Activated T-helper 17 cell treated with anti-CD3 and anti-CD28 coated beads, Interleukin-2, amount 50 U/mL, for 72 hours (primary cell): ENCODE measurements around the gene STXBP3. TPM values are rescaled to one million over a fixed set of nuclear protein-coding genes. Genes with fewer than 3 reads are reported as not detected.
"Not testable (repeated sequence)": the region's sequence is repeated elsewhere in the genome, so short reads cannot be mapped to it uniquely, and the experiment has no call there.

Experiments
- ATAC-seq: fragments of 150-1000 bp; cut with Tn5 transposase; replicated peaks from 2 replicates; pipeline ENCODE4 v1.10.0; 2021; ENCODE audit warnings: mild to moderate bottlenecking, moderate library complexity
- H3K27ac Mint-ChIP-seq: one replicate; pipeline ENCODE4 v1.8.0; 2022; ENCODE audit warnings: mixed read lengths
- H3K27me3 Mint-ChIP-seq: one replicate; pipeline ENCODE4 v1.8.0; 2022; ENCODE audit warnings: mixed read lengths
- H3K36me3 Mint-ChIP-seq: one replicate; pipeline ENCODE4 v1.8.0; 2022; ENCODE audit warnings: low read depth, mild to moderate bottlenecking, mixed read lengths
- H3K4me1 Mint-ChIP-seq: one replicate; pipeline ENCODE4 v1.8.0; 2022; ENCODE audit warnings: mixed read lengths
- H3K4me3 Mint-ChIP-seq: one replicate; pipeline ENCODE4 v1.8.0; 2022; ENCODE audit warnings: mild to moderate bottlenecking, mixed read lengths
- H3K9me3 Mint-ChIP-seq: one replicate; pipeline ENCODE4 v1.8.0; 2022; ENCODE audit warnings: mixed read lengths
- total RNA-seq, 2 donors: library from RNA; stranded (reverse); gene quantifications; one replicate each; pipeline ENCODE4 v1.2.3, GENCODE V29; 2022

The STXBP3 gene
- total RNA-seq, 2 donors from 2014 or later, result 41.0 to 52.3 TPM

DNA sequence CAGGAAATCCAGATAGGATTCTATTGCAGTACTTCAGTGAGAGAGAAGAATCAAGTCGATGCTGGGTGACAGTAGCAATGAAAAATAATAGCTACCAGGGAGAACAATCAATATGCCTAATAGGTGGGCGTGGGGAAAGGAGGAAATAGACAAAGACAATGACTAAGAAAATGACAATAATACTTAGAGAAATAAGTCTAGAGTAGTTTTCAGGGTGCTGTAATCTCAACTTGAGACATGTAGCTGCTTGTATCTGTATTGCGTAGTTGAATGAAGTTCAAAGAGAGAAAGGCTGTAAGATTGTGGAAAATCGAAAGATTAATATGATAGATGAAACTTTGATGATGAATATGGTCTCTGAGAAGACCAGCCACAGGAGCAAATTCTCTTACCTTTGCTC, 2.6 kb downstream of the STXBP3 start:
- H3K4me1 Mint-ChIP-seq, result peaks cover 21% of the 10 kb centered on the region
- no peak for ATAC-seq
- H3K27me3 Mint-ChIP-seq, result no peaks in the 10 kb centered on the region
- H3K4me3 Mint-ChIP-seq, result peak overlapping the region; percentile 98
- no peaks in the 10 kb centered on the region for H3K9me3 Mint-ChIP-seq
- peaks cover 64% of the 10 kb centered on the region for H3K36me3 Mint-ChIP-seq
- peak overlapping the region; percentile 13 for H3K27ac Mint-ChIP-seq

- peaks cover 79% of the 10 kb centered on the region for H3K36me3 Mint-ChIP-seq
- peaks cover 21% of the 10 kb centered on the region for H3K4me1 Mint-ChIP-seq
- H3K4me3 Mint-ChIP-seq, result peak overlapping the region; percentile 31
- no peaks in the 10 kb centered on the region for H3K9me3 Mint-ChIP-seq
- peak overlapping the region; percentile 72 for H3K27ac Mint-ChIP-seq
- H3K27me3 Mint-ChIP-seq, result no peaks in the 10 kb centered on the region
- no peak for ATAC-seq
Observed at GRCh38 chr1:108750476-108751181, 4.2 kb downstream of the STXBP3 start.

- Mint-ChIP-seq H3K4me1 (peaks cover 21% of the 10 kb centered on the region), H3K27ac (no peak overlapping the region), H3K4me3 (no peak overlapping the region), H3K27me3 (no peaks in the 10 kb centered on the region), H3K9me3 (no peaks in the 10 kb centered on the region), H3K36me3 (peaks cover 78% of the 10 kb centered on the region)
- no peak for ATAC-seq
Observed at GRCh38 chr1:108753363-108753762, 6.9 kb downstream of the STXBP3 start.

DNA sequence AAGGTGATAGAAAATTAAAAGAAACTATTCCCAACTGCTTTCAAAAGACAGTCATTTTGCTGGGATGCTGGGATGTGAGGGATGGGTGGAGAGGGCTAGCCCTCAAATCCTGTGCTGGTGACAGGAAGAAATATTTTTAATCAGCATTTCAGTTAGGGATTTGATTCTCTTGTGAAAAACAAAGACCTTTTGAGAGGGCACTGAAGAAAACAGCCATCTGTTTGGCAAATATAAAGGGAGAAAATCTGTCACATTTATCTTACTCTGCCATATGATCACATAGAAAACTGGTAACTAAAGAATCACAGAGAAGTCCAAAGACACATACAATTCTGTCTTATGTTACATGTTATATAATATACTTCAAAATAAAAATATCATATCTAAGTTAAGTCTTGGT, 12.3 kb downstream of the STXBP3 start:
- Mint-ChIP-seq H3K9me3 (no peaks in the 10 kb centered on the region), H3K27ac (no peak overlapping the region), H3K4me3 (no peak overlapping the region), H3K36me3 (peaks cover 90% of the 10 kb centered on the region), H3K27me3 (no peaks in the 10 kb centered on the region), H3K4me1 (no peaks in the 10 kb centered on the region)
- no peak for ATAC-seq

DNA sequence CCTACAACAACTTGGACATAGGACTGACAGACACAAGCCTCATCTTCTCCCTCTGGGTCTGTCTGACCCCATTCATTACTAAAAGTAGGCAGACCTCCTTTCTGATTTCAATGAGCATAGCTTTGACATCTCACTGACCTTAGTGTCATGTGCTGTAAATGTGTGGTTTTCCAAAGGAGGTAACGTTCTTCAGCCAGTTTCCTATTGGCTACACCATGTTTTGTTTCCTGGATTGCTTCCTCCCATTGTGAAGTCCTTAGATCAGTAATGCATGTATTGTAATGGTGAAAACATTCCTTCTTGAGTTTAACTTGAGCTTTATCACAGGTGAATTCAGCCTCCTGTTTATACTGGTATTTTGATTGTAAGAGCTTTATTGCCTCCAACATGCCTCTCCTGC, 20.6 kb downstream of the STXBP3 start:
- no peaks in the 10 kb centered on the region for H3K4me1 Mint-ChIP-seq

GRCh38 chr1:108767708-108768107, 21.2 kb downstream of the STXBP3 start:
- no peak overlapping the region for H3K4me3 Mint-ChIP-seq
- H3K27me3 Mint-ChIP-seq, result no peaks in the 10 kb centered on the region
- H3K27ac Mint-ChIP-seq, result peak overlapping the region; percentile 4
- no peaks in the 10 kb centered on the region for H3K9me3 Mint-ChIP-seq
- ATAC-seq, result no peak
- no peaks in the 10 kb centered on the region for H3K4me1 Mint-ChIP-seq
- peaks cover 54% of the 10 kb centered on the region for H3K36me3 Mint-ChIP-seq

More for the DNA sequence above, 20.6 kb downstream of the STXBP3 start:
- Mint-ChIP-seq H3K9me3 (no peaks in the 10 kb centered on the region), H3K27me3 (no peaks in the 10 kb centered on the region), H3K4me3 (no peak overlapping the region), H3K27ac (no peak overlapping the region), H3K36me3 (peaks cover 56% of the 10 kb centered on the region)
- ATAC-seq, result no peak

GRCh38 chr1:108777839-108778238, 31.4 kb downstream of the STXBP3 start:
- Mint-ChIP-seq H3K9me3 (no peaks in the 10 kb centered on the region), H3K4me3 (no peak overlapping the region), H3K4me1 (no peaks in the 10 kb centered on the region), H3K36me3 (peaks cover 91% of the 10 kb centered on the region), H3K27me3 (no peaks in the 10 kb centered on the region), H3K27ac (no peak overlapping the region)
- no peak for ATAC-seq

DNA sequence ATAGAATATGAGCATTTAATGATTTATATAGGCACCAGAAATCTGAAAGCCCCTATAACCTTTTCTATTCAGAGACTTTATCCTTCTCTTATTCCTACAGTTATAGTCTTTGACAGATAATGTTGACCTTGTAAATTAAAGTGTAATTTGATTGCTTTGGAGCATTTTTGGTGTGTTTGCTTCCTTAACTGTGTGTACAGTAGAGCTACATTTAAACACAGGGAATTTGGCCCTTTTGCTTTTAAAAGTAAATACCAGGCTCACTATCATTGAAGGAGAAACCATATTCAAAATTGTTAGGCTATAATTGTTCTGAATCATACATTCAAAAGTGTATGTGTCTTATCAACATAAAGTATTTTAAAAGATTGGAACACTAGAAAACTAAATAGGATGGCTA, 33.0 kb downstream of the STXBP3 start:
- peaks cover 2% of the 10 kb centered on the region for H3K9me3 Mint-ChIP-seq
- H3K27me3 Mint-ChIP-seq, result no peaks in the 10 kb centered on the region
- no peak overlapping the region for H3K27ac Mint-ChIP-seq
- no peaks in the 10 kb centered on the region for H3K4me1 Mint-ChIP-seq
- ATAC-seq, result no peak
- H3K4me3 Mint-ChIP-seq, result no peak overlapping the region
- peaks cover 91% of the 10 kb centered on the region for H3K36me3 Mint-ChIP-seq

GRCh38 chr1:108780937-108781574, 34.6 kb downstream of the STXBP3 start:
- H3K27ac Mint-ChIP-seq, result no peak overlapping the region
- ATAC-seq, result no peak
- H3K36me3 Mint-ChIP-seq, result peaks cover 91% of the 10 kb centered on the region
- H3K4me1 Mint-ChIP-seq, result no peaks in the 10 kb centered on the region
- no peaks in the 10 kb centered on the region for H3K27me3 Mint-ChIP-seq
- no peak overlapping the region for H3K4me3 Mint-ChIP-seq
- peaks cover 11% of the 10 kb centered on the region for H3K9me3 Mint-ChIP-seq

GRCh38 chr1:108781575-108781944, 35.1 kb downstream of the STXBP3 start:
- not testable (repeated sequence) for ATAC-seq, H3K27ac Mint-ChIP-seq, H3K4me1 Mint-ChIP-seq, H3K4me3 Mint-ChIP-seq, H3K27me3 Mint-ChIP-seq
- Mint-ChIP-seq H3K36me3 (peaks cover 91% of the 10 kb centered on the region), H3K9me3 (peaks cover 11% of the 10 kb centered on the region)

DNA sequence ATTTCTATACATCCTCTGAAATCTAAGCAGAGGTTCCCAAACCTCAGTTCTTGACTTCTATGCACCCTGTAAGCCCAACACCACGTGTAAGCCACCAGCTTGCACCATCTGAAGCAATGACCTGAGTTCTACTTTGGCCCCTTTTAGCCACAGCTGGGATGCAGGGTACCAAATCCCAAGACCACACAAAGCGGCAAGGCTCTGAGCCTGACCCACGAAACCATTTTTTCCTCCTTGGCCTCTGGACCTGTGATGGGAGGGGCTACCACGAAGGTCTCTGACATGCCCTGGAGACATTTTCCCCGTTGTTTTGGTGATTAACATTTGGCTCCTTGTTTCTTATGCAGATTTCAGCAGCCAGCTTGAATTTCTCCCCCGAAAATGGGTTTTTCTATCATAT, 38.8 kb downstream of the STXBP3 start:
- H3K27me3 Mint-ChIP-seq, result no peaks in the 10 kb centered on the region
- peaks cover 100% of the 10 kb centered on the region for H3K36me3 Mint-ChIP-seq
- H3K9me3 Mint-ChIP-seq, result peaks cover 11% of the 10 kb centered on the region

DNA sequence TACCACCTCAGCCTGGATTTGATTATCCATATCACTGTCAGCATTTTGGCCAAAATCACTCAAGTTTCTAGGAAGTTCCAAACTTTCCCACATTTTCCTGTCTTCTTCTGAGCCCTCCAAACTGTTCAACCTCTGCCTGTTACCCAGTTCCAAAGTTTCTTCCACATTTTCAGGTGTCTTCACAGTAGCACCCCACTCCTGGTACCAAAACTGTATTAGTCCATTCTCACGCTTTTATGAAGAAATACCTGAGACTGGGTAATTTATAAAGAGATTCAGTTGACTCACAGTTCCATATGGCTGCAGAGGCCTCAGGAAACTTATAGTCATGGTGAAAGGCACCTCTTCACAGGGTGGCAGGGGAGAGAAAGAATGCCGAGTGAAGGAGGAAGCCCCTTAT, 39.4 kb downstream of the STXBP3 start:
- peaks cover 100% of the 10 kb centered on the region for H3K36me3 Mint-ChIP-seq
- ATAC-seq, result no peak
- H3K4me3 Mint-ChIP-seq, result no peak overlapping the region
- H3K27ac Mint-ChIP-seq, result no peak overlapping the region
- peaks cover 11% of the 10 kb centered on the region for H3K9me3 Mint-ChIP-seq
- no peaks in the 10 kb centered on the region for H3K4me1 Mint-ChIP-seq
- no peaks in the 10 kb centered on the region for H3K27me3 Mint-ChIP-seq

More for the DNA sequence above, 38.8 kb downstream of the STXBP3 start:
- H3K4me1 Mint-ChIP-seq, result no peaks in the 10 kb centered on the region
- ATAC-seq, result no peak
- H3K4me3 Mint-ChIP-seq, result no peak overlapping the region
- no peak overlapping the region for H3K27ac Mint-ChIP-seq

DNA sequence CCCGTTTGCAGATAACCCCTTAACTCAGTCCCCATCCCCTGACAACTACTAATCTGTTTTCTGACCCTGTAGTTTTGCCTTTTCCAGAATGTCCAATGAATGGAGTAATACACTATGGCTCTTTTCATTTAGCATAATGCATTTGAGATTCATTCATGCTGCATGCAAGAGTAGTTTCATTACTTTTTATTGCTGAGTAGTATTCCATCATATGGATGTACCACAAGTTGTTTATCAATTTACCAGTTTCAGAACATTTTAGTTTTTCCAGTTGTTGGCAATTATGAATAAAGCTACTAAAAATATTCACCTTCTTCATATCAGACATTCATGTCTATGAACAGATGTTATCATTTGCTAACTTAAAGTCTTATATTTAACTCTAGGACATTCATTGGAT, 45.3 kb downstream of the STXBP3 start:
- ATAC-seq, result no peak
- Mint-ChIP-seq H3K4me1 (no peaks in the 10 kb centered on the region), H3K27me3 (no peaks in the 10 kb centered on the region), H3K4me3 (no peak overlapping the region), H3K27ac (no peak overlapping the region), H3K9me3 (peaks cover 10% of the 10 kb centered on the region), H3K36me3 (peaks cover 100% of the 10 kb centered on the region)

- Mint-ChIP-seq H3K4me3 (no peak overlapping the region), H3K4me1 (no peaks in the 10 kb centered on the region), H3K36me3 (peaks cover 99% of the 10 kb centered on the region), H3K27ac (no peak overlapping the region), H3K27me3 (no peaks in the 10 kb centered on the region), H3K9me3 (peaks cover 10% of the 10 kb centered on the region)
- ATAC-seq, result no peak
Observed at GRCh38 chr1:108792420-108792819, 45.9 kb downstream of the STXBP3 start.

DNA sequence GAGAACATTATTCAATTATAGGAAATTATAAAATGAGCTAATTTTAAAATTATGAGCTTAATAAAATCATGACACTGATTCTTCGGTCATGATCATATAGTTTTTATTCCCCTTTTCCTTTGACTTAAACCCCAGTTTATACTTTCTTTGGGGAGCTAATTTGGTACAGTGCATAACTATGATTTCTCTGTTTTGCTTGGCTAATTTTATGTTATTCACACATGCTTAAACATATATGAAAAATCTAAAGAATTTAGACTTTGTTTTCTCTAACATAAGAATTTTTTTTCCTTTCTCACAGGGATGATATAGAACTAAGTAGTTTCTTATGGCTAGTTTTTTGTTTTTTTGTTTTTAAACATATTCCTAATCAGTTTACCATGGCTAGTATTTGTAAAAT, 52.5 kb downstream of the STXBP3 start:
- H3K27me3 Mint-ChIP-seq, result no peaks in the 10 kb centered on the region
- peaks cover 97% of the 10 kb centered on the region for H3K36me3 Mint-ChIP-seq
- H3K9me3 Mint-ChIP-seq, result no peaks in the 10 kb centered on the region

More for the DNA sequence above, 52.5 kb downstream of the STXBP3 start:
- ATAC-seq, result no peak
- Mint-ChIP-seq H3K27ac (no peak overlapping the region), H3K4me1 (no peaks in the 10 kb centered on the region), H3K4me3 (no peak overlapping the region)
